PC-3 (cell line): ENCODE data around the gene CD200R1. TPM values are rescaled to one million over a fixed set of nuclear protein-coding genes. Genes with fewer than 3 reads are reported as not detected.

ENCODE experiments used
- ATAC-seq: fragments of 200-7000 bp; cut with Tn5 transposase; 2 replicates; pipeline ENCODE4 v1.9.1; 2020; ENCODE audit warnings: mild to moderate bottlenecking, moderate library complexity
- BruUV-seq: library from RNA; stranded (reverse); fragments of 400-500 nt; replicated peaks from 2 replicates; lab custom pipeline; 2021; lab: Mats Ljungman, UMichigan
- CTCF ChIA-PET: fragments of 300-600 bp; sonication (Branson Sonifier 250); formaldehyde crosslinking; loops from one replicate; lab custom pipeline; 2022; ENCODE audit warnings: antibody characterized with exemption; lab: Charles Lee
- POLR2A ChIA-PET: fragments of 300-600 bp; sonication (Branson Sonifier 250); formaldehyde crosslinking; loops from one replicate; lab custom pipeline; 2022; ENCODE audit warnings: antibody characterized with exemption; ENCODE audit not compliant: unreplicated experiment; lab: Charles Lee
- DNase-seq: peaks from one replicate; pipeline ENCODE4 v3.0.0-alpha.2; 2015
- H2AFZ ChIP-seq: fragments of 300-600 bp; sonication (generic); 2 replicates; pipeline ENCODE4 v1.6.0; 2016; ENCODE audit warnings: antibody characterized with exemption, low read length
- H3F3A ChIP-seq: fragments of 300-600 bp; sonication (generic); one replicate; pipeline ENCODE4 v1.6.0; 2017; ENCODE audit warnings: antibody characterized with exemption, low read length, control low read depth, mild to moderate bottlenecking; ENCODE audit not compliant: unreplicated experiment
- H3K27ac ChIP-seq: fragments of 300-600 bp; sonication (generic); 2 replicates; pipeline ENCODE4 v1.5.1; 2016; ENCODE audit warnings: mild to moderate bottlenecking, low read length
- H3K27me3 ChIP-seq: fragments of 300-600 bp; sonication (generic); 2 replicates; pipeline ENCODE4 v1.6.1; 2016; ENCODE audit warnings: low read length, mixed read lengths
- H3K36me3 ChIP-seq: fragments of 300-600 bp; sonication (generic); 2 replicates; pipeline ENCODE4 v1.6.1; 2016; ENCODE audit warnings: low read depth, mixed run types, low read length, mixed read lengths
- H3K4me1 ChIP-seq: fragments of 300-600 bp; sonication (generic); 2 replicates; pipeline ENCODE4 v1.5.1; 2016; ENCODE audit warnings: low read length; ENCODE audit not compliant: insufficient read depth
- H3K4me2 ChIP-seq: fragments of 300-600 bp; sonication (generic); 2 replicates; pipeline ENCODE4 v1.6.0; 2016; ENCODE audit warnings: low read length
- H3K4me3 ChIP-seq: fragments of 300-600 bp; sonication (generic); 2 replicates; pipeline ENCODE4 v1.5.1; 2016; ENCODE audit warnings: mild to moderate bottlenecking, low read length, mixed read lengths
- H3K79me2 ChIP-seq: fragments of 300-600 bp; sonication (generic); 2 replicates; pipeline ENCODE4 v1.6.1; 2017; ENCODE audit warnings: low read length, mixed read lengths
- H3K9ac ChIP-seq: fragments of 300-600 bp; sonication (generic); 2 replicates; pipeline ENCODE4 v1.6.0; 2016; ENCODE audit warnings: mild to moderate bottlenecking, low read length
- H3K9me2 ChIP-seq: fragments of 300-600 bp; sonication (generic); replicated peaks from 2 replicates; pipeline ENCODE4 v1.6.1; 2016; ENCODE audit warnings: mixed run types, low read length, mixed read lengths
- H3K9me3 ChIP-seq: fragments of 300-600 bp; sonication (generic); 2 replicates; pipeline ENCODE4 v1.6.1; 2016; ENCODE audit warnings: low read length, mixed read lengths
- H4K20me1 ChIP-seq: fragments of 300-600 bp; sonication (generic); 2 replicates; pipeline ENCODE4 v1.6.1; 2016; ENCODE audit warnings: low read length, mixed read lengths
- EZH2 ChIP-seq: fragments of 300-600 bp; sonication (generic); IDR thresholded peaks from one replicate; pipeline ENCODE4 v1.6.1; 2017; ENCODE audit warnings: antibody characterized with exemption, mild to moderate bottlenecking, low read length; ENCODE audit not compliant: unreplicated experiment
- EZH2phosphoT487 ChIP-seq: fragments of 300-600 bp; sonication (generic); IDR thresholded peaks from 2 replicates; pipeline ENCODE4 v1.6.1; 2018; ENCODE audit warnings: mild to moderate bottlenecking, antibody characterized with exemption, low read length, borderline replicate concordance
- intact Hi-C: fragments of 100-400 bp; cut with micrococcal nuclease; formaldehyde crosslinking; loops from 2 replicates; pipeline ENCODE4 v1.9.0; 2023
- total RNA-seq: library from RNA; depleted of rRNA; stranded (reverse); fragments of >200 nt; gene quantifications from 2 replicates; pipeline ENCODE4 v1.2.3, GENCODE V29; 2014
- TF ChIP-seq, protein P1 (sequence below): fragments of 300-600 bp; sonication (generic); conservative IDR thresholded peaks from 2 replicates; pipeline ENCODE4 v1.5.1; 2017; ENCODE audit warnings: antibody characterized with exemption, low read depth, mild to moderate bottlenecking, low read length

CD200R1 gene
- total RNA-seq, 1 experiment from 2014 or later: not detected

DNA sequence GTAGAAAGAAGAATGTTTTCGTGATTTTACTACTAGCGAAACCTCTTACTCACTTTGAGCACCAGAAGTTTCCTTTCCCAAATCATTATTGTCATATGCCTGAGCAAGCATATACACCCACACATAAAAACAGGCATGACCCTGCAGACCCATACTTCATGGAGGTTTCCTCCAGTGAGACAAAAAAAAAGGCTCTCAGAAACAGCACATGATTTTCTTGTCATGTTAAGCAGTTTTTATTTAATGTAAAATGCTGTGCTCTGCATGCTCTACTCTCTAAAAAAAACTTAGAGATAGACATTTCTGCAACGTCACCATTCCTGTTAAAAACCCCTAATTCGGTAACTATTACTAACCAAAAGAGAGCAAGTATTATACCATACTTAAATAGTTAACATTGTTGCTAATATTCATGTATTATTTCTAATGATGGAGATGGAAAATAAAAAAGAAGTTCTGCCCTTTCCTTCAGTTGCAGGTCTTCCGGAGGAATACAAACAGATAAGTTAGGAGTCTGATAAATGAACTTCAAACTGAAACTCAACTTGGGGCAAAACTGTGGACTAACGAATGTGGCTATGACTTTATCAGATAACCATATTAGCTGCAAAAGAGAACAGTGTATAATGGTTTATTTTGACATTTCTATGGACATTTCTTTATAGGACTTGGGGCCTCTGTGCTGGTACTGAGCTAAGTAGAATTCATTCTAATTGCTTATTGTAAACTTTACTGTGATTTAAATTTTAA is 15.9 kb downstream of the CD200R1 start:
- Histone ChIP-seq H3K9me3 (no peaks in the 10 kb centered on the region), H3F3A (no peaks in the 10 kb centered on the region), H4K20me1 (no peaks in the 10 kb centered on the region), H3K4me1 (no peaks in the 10 kb centered on the region), H3K27me3 (peaks cover 14% of the 10 kb centered on the region; the same call in 1 of the 2 replicates), H3K4me3 (no peak overlapping the region), H3K4me2 (no peak overlapping the region), H3K79me2 (no peaks in the 10 kb centered on the region), H2AFZ (no peak overlapping the region), H3K9me2 (no peaks in the 10 kb centered on the region), H3K9ac (no peak overlapping the region), H3K36me3 (no peaks in the 10 kb centered on the region), H3K27ac (no peak overlapping the region)
- no peak for TF ChIP-seq EZH2
- TF ChIP-seq EZH2phosphoT487: no peak
- TF ChIP-seq, protein P1, sequence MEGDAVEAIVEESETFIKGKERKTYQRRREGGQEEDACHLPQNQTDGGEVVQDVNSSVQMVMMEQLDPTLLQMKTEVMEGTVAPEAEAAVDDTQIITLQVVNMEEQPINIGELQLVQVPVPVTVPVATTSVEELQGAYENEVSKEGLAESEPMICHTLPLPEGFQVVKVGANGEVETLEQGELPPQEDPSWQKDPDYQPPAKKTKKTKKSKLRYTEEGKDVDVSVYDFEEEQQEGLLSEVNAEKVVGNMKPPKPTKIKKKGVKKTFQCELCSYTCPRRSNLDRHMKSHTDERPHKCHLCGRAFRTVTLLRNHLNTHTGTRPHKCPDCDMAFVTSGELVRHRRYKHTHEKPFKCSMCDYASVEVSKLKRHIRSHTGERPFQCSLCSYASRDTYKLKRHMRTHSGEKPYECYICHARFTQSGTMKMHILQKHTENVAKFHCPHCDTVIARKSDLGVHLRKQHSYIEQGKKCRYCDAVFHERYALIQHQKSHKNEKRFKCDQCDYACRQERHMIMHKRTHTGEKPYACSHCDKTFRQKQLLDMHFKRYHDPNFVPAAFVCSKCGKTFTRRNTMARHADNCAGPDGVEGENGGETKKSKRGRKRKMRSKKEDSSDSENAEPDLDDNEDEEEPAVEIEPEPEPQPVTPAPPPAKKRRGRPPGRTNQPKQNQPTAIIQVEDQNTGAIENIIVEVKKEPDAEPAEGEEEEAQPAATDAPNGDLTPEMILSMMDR: no peak
- CTCF ChIA-PET: no interaction called here
- DNase-seq: no peak
- no TSS peak for BruUV-seq
- intact Hi-C loops: no loop called here
- POLR2A ChIA-PET: no interaction called here
- no peak for ATAC-seq

DNA sequence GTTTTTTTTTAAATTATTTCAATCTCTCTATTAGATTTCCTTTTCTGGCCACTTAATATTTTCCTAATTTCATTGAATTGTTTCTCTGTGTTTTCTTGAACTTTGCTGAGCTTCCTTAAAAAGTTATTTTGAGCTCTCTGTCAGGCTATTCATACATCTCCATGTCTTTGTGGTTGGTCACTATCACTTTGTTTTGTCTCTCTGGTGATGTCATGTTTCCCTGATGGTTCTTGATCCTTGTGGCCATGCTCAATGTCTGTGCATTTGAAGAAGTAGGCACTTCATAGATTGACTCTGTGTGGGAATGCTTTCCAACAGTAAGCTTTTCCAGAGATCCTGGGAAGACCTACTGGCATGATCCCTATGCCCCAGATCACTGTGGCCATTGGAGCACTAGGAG is 18.6 kb downstream of the CD200R1 start:
- H3K27ac ChIP-seq: no peak overlapping the region
- no TSS peak for BruUV-seq
- peaks cover 14% of the 10 kb centered on the region; the same call in 1 of the 2 replicates for H3K27me3 ChIP-seq
- H3K36me3 ChIP-seq: no peaks in the 10 kb centered on the region
- TF ChIP-seq EZH2: no peak
- TF ChIP-seq, protein P1: no peak
- TF ChIP-seq EZH2phosphoT487: no peak
- no peak overlapping the region for H3K9ac ChIP-seq
- ChIA-PET CTCF (no interaction called here), POLR2A (no interaction called here)
- no peaks in the 10 kb centered on the region for H3K9me3 ChIP-seq
- H3K4me1 ChIP-seq: no peaks in the 10 kb centered on the region
- H3K4me3 ChIP-seq: no peak overlapping the region
- no peak overlapping the region for H2AFZ ChIP-seq
- H3K79me2 ChIP-seq: no peaks in the 10 kb centered on the region
- intact Hi-C loops: no loop called here
- no peaks in the 10 kb centered on the region for H3K9me2 ChIP-seq
- H3F3A ChIP-seq: no peaks in the 10 kb centered on the region
- DNase-seq: no peak
- ATAC-seq: no peak
- H3K4me2 ChIP-seq: no peak overlapping the region
- H4K20me1 ChIP-seq: no peaks in the 10 kb centered on the region

DNA sequence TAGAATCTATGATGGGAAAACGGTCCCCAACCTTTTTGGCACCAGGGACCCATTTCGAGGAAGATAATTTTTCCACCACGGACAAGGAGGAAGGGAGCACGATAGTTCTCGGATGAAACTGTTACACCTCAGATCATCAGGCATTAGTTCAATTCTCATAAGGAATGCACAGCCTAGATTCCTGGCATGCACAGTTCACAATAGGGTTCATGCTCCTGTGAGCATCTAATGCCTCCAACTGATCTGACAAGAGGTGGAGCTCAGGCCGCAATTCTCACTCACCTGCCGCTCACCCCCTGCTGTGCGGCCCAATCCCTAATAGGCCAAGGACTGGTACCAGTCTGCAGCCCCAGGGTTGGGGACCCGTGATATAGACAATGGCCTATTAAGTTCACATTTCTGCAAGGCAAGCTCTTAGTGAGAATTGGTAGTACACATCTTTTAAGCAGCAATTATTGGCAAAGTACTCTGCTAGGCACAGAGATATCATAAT is 26.5 kb downstream of the CD200R1 start:
- no peaks in the 10 kb centered on the region for H3F3A ChIP-seq
- H3K4me2 ChIP-seq: no peak overlapping the region
- H3K36me3 ChIP-seq: no peaks in the 10 kb centered on the region
- 0 out of 2 replicates have a peak, but pooled peaks cover 5% of the 10 kb centered on the region for H3K27me3 ChIP-seq
- POLR2A ChIA-PET: no interaction called here
- CTCF ChIA-PET: no interaction called here
- H3K9ac ChIP-seq: no peak overlapping the region
- no peak for TF ChIP-seq EZH2phosphoT487
- TF ChIP-seq EZH2: no peak
- TF ChIP-seq, protein P1: no peak
- no peaks in the 10 kb centered on the region for H4K20me1 ChIP-seq
- no peak overlapping the region for H3K4me3 ChIP-seq
- H3K9me3 ChIP-seq: no peaks in the 10 kb centered on the region
- H3K9me2 ChIP-seq: no peaks in the 10 kb centered on the region
- H3K79me2 ChIP-seq: no peaks in the 10 kb centered on the region
- BruUV-seq: no TSS peak
- ATAC-seq (no peak), DNase-seq (no peak)
- H3K27ac ChIP-seq: no peak overlapping the region
- no peaks in the 10 kb centered on the region for H3K4me1 ChIP-seq
- no peak overlapping the region for H2AFZ ChIP-seq
- intact Hi-C loops: no loop called here
